ENCODE measurements around the gene PDLIM4.

Gene PDLIM4

DNA sequence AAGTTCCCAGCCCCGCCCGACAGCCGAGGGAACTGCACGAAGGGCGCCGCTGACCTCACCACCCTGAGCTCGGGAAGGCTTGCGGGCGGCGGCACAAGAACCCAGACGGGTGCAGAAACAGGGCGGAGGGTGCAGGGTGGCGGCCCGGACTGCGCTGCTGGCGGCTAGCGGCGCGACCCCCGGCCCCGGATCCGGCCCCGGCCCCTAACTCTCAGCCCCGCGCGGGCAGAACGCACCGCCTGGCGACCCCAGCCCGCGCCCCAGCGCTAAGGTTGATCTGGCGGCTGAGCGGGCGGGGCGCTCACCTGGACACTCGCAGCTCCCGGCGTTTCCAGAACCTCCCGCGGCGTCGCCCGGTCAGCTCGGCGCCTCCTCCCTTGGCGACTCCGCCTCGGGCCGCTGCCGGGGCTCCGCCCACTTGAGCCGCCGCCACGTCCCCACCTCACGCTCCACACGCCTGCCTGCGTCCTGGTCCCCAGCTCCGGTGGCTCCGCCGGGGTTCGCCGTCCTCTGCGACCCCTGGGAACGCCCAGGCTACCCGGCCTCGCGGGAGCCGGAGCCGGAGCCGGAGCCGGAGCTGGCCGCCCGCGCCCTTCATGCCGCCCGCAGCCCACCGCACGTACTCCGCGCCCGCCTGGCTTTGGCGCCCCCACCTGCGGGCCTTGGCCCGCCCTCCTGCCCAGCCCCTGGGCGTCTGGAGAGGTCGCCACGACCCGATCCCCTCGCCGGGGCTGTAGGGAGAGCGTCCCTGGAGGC, 29.8 kb upstream of the PDLIM4 start, which contains the start of gene P4HA2:
Gene P4HA2, minus strand, starts transcription at position 369 of the 756 bp plus-strand sequence. CDS start 9,227 bp downstream, outside the sequence.
- peak; percentile 4 to 25 for DNase-seq (ENCODE audit: low read depth in 2 of 2)

DNA sequence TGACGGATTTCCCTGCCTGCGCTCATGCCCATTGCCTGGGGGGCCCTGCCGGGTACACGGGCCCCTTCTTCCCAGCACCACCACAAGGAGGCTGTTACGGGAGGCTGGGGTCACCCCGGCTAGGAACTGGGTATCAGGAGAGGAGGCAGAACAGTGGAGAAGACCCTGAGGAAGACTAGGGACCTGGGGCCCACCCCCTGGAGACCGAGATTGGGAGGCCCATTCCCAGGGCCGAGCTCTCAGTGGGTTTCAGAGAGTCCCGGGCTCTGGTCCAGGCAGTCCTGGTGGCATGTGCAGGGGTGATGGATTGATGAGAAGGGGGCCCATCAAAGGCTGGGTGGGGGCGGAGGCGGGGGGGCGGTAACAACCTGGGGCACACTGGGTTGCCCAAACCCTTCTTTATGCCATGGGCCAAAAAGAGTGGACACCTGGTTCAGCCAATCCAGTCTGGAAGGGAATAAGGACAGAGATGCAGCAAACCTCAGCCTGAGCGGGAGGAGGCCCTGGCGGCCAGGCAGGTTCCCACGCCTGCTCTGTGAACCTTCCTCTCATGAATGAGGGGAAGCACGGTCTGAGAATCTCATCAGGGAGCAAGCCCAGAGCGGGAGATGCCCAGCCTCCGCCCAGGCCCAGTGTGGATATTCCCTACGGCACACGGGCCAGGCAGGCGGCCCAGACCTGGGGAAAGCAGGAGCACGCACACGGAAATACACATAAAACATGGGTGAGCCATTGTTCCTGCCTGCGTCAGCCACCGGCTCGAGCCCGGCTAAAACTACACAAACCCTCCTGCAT, 29.1 kb upstream of the PDLIM4 start:
- DNase-seq (ENCODE audit: low read depth in 2 of 2): no peak

- no peak for DNase-seq (ENCODE audit: low read depth in 2 of 2)
These were observed 28.3 kb upstream of the PDLIM4 start for GRCh38 chr5:132229236-132229635.

DNA sequence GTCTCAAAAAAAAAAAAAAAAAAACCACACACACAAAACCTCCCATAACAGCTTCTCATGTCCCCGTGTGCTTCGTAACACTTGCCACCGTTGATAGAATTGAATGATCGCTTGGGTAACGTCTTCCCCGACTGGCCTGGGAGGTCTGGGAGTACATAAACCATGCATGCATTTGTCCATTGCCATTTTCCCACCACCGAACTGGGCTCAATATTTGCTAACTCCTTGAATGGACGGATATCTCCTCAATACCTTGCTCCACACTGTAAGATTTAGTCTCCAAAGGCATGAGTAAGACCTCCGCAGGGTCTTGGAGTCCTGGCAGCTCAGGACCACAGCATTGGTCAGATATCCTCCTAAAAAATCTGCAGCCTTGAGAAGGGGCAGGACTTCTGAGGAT, 26.6 kb upstream of the PDLIM4 start:
- DNase-seq (ENCODE audit: low read depth in 2 of 2): no peak

DNA sequence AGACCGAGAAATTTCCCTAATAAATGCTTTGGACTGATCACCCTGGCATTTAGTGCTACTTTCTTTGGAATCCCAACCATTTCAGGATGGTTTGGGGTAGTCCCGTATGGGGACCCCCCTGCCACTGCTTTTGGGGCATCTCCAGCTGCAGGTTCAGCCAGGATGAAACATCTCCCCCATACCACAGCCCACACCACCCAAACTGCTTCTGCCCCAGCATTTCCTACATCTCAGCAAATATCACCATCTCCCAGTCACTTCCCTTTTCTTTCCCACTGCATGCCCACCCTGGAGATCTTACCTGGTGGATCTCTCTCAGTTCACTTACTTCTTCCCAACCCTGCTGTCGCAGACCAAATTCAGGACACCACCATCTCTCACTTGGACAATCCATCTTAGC, 25.0 kb upstream of the PDLIM4 start:
- no peak for DNase-seq (ENCODE audit: low read depth in 2 of 2)

GRCh38 chr5:132233081-132233480, 24.4 kb upstream of the PDLIM4 start:
- DNase-seq (ENCODE audit: low read depth in 2 of 2): no peak

DNA sequence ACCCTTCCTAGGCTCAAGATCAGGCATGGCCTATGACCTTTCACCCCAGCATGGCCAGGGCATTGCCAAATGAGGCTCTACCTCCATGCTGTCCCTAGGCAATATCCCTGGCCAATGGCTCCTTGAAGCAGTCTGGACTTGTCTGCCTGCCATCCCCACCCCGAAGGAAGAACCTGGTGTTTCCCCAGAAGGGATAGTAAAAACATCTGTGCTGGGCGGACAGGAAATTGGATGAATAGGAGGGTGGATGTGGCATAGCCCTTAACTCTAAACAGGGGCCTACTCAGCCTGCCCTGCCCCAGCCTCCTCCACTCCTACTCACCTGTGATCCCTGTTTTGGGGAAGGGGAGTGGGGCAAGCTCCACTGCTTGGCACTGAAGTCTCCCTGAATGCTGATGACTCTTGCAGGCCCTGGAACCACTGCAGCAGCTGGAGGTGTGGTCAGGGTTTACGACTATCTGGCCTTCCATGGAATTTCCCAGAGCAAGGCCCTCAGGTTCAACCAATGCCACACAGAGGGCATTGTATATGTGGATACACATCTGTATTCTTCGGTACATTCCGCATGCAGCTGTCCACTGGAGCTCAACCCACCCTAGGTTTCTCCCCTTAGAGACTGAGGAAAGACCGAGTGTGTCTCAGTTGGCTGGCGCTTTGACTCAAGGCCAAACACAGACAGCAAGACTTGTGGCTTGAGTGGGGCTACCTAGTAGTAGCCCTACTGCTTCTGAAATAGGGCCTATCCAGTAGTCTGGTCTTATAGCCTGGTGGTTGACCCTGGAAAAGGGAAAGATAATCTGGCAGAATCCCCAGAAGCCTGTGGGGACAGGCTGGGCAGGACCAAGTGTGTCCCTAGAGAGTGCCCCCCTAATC, 23.4 kb upstream of the PDLIM4 start:
- DNase-seq (ENCODE audit: low read depth in 2 of 2): no peak

- no peak for DNase-seq (ENCODE audit: low read depth in 2 of 2)
These were observed 22.8 kb upstream of the PDLIM4 start for GRCh38 chr5:132234684-132235062.

GRCh38 chr5:132235340-132235739, 22.2 kb upstream of the PDLIM4 start:
- no peak for DNase-seq (ENCODE audit: low read depth in 2 of 2)

DNA sequence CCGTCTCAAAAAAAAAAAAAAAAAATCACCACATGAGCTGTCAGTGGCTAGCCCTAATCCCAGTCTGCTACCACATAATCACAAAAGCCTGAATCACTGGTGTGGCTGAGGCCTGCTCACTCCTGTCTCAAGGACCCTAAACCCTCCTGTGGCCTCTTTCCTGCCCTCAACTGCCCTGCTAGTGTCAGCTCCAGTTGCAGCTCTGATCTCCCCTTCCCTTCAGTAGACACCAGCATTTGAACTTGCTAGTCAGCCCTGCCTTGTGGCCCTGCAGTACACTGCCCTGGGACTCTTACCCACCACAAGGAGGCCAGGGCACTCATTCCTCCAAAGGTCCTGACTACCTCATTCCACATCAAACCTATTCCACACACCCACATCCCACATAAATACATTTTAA, 20.4 kb upstream of the PDLIM4 start:
- no peak for DNase-seq (ENCODE audit: low read depth in 2 of 2)

DNA sequence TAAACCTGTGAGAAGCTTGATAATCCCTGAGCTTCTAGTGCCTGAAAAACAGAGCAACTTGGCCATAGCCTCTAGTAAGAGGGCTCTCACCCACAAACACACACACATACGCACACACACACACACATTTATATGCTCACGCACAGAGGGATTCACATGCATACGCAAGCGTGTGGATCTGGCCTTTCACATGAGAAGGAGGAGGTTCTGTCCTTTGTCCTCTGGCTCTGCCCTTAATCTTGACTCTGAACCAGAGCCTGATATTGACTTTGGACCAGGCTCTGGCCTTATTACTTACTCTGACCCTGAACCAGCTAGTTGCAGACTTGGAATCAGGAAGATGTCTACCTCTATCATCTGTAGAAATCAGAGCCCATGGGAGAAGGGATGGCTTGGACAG, 19.8 kb upstream of the PDLIM4 start:
- DNase-seq (ENCODE audit: low read depth in 2 of 2): no peak

GRCh38 chr5:132238169-132238744, 19.2 kb upstream of the PDLIM4 start:
- peak; percentile 66 to 68 for DNase-seq (ENCODE audit: low read depth in 2 of 2)

DNA sequence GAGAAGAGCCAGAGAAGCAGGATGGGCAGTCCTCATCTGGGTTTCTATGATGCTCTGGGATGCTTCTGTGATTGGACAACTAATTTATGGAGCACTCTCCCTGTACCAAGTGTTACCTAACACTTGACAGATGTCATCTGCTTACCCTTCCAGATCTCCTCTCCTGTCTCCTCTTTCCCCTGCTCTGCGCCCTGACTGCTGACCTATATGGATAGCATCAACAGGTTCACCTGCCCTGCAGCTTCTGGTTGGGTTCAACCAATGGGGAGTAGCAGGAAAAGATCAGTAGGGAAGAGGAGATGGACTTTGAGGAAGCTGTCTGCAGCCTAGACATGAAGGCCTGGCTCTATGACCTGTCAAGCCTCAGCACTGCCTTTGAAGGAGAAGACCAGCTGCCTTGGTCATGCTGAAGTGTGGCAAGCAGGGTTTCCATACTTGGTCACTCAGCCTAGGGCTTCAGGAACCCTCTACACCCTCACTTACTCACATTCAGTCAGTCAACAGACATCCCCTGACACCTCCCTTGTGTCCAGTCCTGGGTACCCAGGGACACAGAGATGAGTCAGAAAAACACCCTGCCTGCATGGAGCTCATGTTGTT, 18.5 kb upstream of the PDLIM4 start:
- DNase-seq (ENCODE audit: low read depth in 2 of 2): no peak

DNA sequence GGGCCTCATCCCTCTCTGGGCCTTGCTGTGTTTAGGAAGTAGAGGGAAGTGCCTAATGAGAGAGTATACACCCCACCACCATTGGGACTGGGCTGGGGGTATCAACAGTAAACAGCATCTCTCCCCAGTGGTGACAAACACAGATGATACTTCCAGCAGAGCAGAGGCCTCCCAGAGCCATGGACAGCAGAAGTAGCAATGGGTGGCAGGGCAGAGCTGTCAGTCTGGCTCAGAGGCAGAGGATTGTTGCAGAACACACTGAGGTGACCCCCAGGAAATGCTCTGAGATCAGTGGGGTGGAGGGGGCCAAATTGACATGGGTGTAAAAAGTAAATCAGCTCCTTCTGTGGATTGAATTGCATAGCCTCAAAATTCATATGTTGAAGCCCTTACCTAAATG, 17.7 kb upstream of the PDLIM4 start:
- DNase-seq (ENCODE audit: low read depth in 2 of 2): no peak

GRCh38 chr5:132243366-132243977, 14.0 kb upstream of the PDLIM4 start:
- no peak for DNase-seq (ENCODE audit: low read depth in 2 of 2)

- no peak for DNase-seq (ENCODE audit: low read depth in 2 of 2)
These were observed 11.9 kb upstream of the PDLIM4 start for GRCh38 chr5:132245593-132245992.

- DNase-seq (ENCODE audit: low read depth in 2 of 2): no peak
These were observed 10.7 kb upstream of the PDLIM4 start for GRCh38 chr5:132246806-132247205.

GRCh38 chr5:132250547-132250946, 6.9 kb upstream of the PDLIM4 start:
- DNase-seq (ENCODE audit: low read depth in 2 of 2): no peak

GRCh38 chr5:132251220-132251725, 6.2 kb upstream of the PDLIM4 start:
- DNase-seq (ENCODE audit: low read depth in 2 of 2): no peak

DNA sequence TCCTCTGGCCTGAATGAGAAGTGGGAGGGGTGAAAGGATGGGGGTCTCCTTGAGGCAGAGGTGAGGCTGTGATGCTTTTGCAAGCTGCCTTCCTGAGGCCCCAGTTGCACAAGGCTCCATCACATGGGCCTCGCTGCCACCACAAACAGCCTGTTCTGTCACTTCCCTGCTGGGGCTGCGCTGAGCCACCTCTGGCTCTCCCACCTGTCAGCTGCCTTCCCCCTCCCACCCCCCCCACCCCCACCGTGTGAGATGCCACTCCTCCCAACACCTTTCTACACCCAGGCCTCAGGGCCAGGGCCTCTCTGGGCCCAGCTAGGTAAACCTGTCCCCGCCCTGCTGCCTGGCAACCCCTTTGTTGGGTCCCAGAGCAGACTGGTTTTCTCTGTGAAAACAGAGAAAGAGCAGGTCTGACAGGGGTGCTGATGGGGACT, 4.5 kb upstream of the PDLIM4 start:
- DNase-seq (ENCODE audit: low read depth in 2 of 2): no peak
